ENCODE data around the gene MYO3A.

DNA sequence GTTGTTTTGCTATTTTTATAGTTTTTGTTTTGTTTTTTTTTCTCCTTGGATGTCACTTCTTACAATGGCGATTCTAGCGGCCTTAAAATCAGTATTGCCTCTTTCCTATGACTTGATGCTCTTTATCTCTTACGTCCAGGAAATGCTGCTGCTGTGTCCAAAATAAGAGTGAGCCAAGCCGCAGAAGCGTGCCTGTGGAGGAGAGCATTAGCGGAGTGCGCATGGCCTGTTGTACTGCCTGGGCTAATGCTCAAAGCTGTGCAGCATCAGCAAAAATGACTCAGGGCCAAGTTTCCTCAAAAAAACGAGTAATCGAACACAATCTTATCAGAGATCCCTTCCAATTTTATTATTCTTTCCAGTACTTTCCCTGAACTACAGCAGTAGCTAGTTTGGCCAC, 264.1 kb downstream of the MYO3A start:
- TF ChIP-seq BHLHE40 (IDR thresholded peaks at IDR 0.05; ENCODE audit: borderline replicate concordance): no peak
- TF ChIP-seq TARDBP (IDR thresholded peaks at IDR 0.05): no peak
- no peak for TF ChIP-seq L3MBTL2 (conservative IDR thresholded peaks at IDR 0.05)
- no peak for TF ChIP-seq ZNF384 (IDR thresholded peaks at IDR 0.05)
- TF ChIP-seq FOXK2 (IDR thresholded peaks at IDR 0.05): no peak
- no peak for TF ChIP-seq ELF4 (IDR thresholded peaks at IDR 0.05)
- TF ChIP-seq ARNT (IDR thresholded peaks at IDR 0.05): no peak
- TF ChIP-seq FOXA1 (IDR thresholded peaks at IDR 0.05): no peak
- TF ChIP-seq SUZ12 (IDR thresholded peaks at IDR 0.05): no peak
- no peak for TF ChIP-seq SP1 (IDR thresholded peaks at IDR 0.05)
- TF ChIP-seq PKNOX1 (IDR thresholded peaks at IDR 0.05): no peak
